ENCODE results near the gene CEP78.

The CEP78 gene

DNA sequence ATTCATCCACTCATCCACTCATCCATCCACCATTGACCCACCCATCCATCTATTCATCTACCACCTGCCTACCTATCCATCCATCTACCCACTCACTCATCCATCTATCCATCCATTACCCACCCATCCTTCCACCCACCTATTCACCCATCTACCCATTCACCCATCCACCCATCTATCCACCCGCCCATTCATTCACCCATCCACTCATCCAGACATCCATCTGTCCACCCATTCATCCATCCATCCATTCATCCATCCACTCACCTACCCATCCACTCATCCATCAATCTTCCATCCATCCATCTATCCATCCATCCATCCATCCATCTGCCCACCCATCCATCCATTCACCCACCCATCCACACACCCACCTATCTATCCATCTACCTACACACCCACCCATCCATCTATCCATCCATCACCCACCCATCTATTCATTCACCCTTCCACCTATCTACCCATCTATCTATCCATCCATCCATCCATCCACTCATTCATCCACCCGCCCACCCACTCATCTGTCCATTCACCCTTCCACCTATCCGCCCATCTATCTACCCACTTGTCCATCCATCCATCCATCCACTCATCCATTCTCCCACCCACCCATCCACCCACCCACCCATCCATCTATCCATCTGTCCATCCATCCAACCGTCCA, 84.3 kb downstream of the CEP78 start:
- DNase-seq (ENCODE audit: low spot score) = no peak
- TF ChIP-seq, protein P1, sequence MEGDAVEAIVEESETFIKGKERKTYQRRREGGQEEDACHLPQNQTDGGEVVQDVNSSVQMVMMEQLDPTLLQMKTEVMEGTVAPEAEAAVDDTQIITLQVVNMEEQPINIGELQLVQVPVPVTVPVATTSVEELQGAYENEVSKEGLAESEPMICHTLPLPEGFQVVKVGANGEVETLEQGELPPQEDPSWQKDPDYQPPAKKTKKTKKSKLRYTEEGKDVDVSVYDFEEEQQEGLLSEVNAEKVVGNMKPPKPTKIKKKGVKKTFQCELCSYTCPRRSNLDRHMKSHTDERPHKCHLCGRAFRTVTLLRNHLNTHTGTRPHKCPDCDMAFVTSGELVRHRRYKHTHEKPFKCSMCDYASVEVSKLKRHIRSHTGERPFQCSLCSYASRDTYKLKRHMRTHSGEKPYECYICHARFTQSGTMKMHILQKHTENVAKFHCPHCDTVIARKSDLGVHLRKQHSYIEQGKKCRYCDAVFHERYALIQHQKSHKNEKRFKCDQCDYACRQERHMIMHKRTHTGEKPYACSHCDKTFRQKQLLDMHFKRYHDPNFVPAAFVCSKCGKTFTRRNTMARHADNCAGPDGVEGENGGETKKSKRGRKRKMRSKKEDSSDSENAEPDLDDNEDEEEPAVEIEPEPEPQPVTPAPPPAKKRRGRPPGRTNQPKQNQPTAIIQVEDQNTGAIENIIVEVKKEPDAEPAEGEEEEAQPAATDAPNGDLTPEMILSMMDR (IDR thresholded peaks at IDR 0.05; ENCODE audit: borderline replicate concordance, control extremely low read depth, extremely low read depth, insufficient read depth, missing control alignments) = no peak
- in situ Hi-C loops (cut with MboI; ENCODE audit: low sequenced_read_pairs, unreplicated experiment) = no loop called here

DNA sequence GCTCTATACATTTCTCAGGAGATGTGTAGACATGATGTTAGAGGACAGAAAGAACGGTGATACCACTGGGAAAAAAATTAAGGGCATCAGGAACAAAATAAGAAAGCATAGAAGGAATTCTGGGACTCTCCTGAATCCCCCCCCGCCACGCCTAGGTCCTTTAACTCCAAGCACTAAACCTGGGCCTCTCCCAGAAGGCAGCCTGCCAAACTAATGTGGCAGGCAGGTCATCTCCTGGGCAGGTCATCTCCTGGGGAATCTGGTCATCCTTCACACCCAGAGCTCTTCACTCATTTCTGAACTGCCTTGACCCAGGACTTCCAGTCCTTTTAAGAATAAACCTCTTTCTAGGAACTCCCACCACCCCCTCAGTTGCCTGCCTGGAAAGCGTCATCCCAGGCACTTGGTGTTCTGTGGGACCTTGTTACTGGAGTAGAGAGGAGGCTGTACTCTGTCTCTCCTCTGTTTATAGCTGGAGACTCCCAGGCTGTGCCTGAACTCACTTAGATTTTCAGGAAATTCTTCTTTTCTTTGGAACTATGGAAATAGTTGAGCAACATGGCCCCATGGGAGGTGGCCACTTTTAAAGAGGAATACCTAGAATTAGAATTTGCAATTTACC, 85.1 kb downstream of the CEP78 start:
- DNase-seq (ENCODE audit: low spot score) = no peak
- TF ChIP-seq, protein P1 (IDR thresholded peaks at IDR 0.05; ENCODE audit: borderline replicate concordance, control extremely low read depth, extremely low read depth, insufficient read depth, missing control alignments) = no peak
- in situ Hi-C loops (cut with MboI; ENCODE audit: low sequenced_read_pairs, unreplicated experiment) = no loop called here

DNA sequence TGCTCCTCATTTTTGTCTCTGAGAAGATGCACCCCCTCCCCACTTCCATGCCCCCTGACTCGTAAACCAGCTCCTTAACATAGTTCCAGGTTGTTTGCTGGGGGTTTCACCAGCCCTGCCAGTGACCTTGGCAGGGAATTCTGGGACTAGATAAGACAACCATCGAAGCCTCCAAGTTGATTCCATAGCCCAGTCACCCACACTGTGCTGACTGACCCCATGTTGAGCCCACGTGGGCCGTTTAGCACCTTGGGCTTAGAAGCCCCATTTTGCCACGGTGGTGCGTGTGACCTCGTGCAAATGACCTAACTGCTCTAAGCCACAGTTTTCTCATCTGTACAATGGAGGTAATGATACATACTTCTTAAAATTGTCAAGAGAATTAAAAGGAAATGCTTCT, 85.6 kb downstream of the CEP78 start:
- DNase-seq (ENCODE audit: low spot score) = no peak
- in situ Hi-C loops (cut with MboI; ENCODE audit: low sequenced_read_pairs, unreplicated experiment) = no loop called here
- TF ChIP-seq, protein P1 (IDR thresholded peaks at IDR 0.05; ENCODE audit: borderline replicate concordance, control extremely low read depth, extremely low read depth, insufficient read depth, missing control alignments) = no peak

DNA sequence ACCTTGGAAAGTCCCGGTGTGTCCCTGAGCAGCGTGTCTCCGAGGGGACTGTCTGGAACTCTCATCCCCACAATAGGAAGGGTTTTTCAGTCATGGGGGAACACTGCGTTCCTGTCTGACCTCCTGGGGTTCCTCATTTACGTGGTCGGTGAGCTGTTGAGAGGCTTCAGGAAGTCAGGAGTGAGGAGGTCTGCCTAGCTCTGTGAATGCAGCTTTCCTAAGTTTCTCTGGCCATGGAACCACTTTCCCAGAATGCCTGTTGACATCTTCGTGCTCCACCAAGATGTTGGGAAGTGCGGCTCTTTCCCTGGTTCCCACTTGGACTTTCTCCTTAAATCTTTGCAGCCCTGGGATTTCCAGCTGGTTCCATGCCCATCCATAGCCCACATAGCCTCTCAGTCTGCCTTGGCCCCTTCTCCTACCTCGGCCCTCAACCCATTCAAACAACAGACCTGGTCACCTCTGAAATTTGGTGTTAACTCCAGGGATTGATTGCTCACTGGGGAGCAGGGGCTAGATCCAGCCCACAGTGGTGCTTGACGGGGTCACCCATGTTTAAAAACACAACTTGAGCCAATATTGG, 88.3 kb downstream of the CEP78 start:
- no peak for DNase-seq (ENCODE audit: low spot score)
- TF ChIP-seq, protein P1 (IDR thresholded peaks at IDR 0.05; ENCODE audit: borderline replicate concordance, control extremely low read depth, extremely low read depth, insufficient read depth, missing control alignments) = no peak
- in situ Hi-C loops (cut with MboI; ENCODE audit: low sequenced_read_pairs, unreplicated experiment) = no loop called here

DNA sequence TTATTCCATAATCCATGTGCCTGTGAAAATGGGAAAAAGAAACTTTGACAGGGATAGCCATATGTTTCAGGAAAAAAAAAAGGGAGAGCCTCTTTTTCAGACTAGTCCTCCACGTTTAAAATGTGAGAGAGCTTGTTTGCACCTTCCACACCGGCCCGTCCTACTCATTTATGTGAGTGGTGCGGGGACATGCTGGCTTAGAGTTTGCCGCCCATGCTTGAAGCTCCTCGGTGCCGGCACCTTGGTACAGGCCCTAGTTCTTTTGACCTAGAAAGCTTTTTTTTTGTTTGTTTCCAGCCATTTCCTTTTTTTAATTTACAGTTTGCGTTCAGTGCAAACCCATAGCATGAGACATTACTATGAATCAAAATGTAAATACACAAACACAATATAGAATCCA, 88.8 kb downstream of the CEP78 start:
- DNase-seq (ENCODE audit: low spot score) = no peak
- in situ Hi-C loops (cut with MboI; ENCODE audit: low sequenced_read_pairs, unreplicated experiment) = no loop called here
- TF ChIP-seq, protein P1 (IDR thresholded peaks at IDR 0.05; ENCODE audit: borderline replicate concordance, control extremely low read depth, extremely low read depth, insufficient read depth, missing control alignments) = no peak

DNA sequence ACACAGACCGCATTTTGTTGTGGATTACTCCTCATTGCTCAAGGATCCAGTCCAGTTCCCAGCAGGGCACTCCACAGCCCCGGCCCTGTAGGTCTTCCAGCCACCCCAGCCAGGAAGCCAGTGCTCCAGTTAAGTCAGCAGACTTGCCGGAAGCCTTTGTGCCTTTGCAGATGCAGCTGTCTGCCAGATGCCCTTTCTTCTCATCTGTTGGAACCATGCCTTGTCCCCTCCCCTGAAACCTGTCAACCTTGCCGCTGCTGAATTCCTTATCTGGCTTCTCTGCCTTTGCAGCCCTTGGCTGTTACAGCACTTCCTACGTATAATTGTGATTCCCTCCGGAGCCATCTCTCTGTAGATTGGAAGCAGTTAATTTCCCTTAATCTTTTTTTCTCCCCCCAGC, 89.5 kb downstream of the CEP78 start:
- TF ChIP-seq, protein P1 (IDR thresholded peaks at IDR 0.05; ENCODE audit: borderline replicate concordance, control extremely low read depth, extremely low read depth, insufficient read depth, missing control alignments) = no peak
- no peak for DNase-seq (ENCODE audit: low spot score)
- in situ Hi-C loops (cut with MboI; ENCODE audit: low sequenced_read_pairs, unreplicated experiment) = no loop called here

Measured in GM13976 (cell line).